Measurements from ENCODE around the gene OTOP1.
"Not testable (repeated sequence)": the region's sequence is repeated elsewhere in the genome, so short reads cannot be mapped to it uniquely, and the experiment has no call there.

Gene OTOP1

GRCh38 chr4:4226606-4227438 lies at the start of gene OTOP1:
Gene OTOP1 (minus strand): TSS chr4:4226929. CDS start chr4:4226864, 65 bp downstream.
- DNase-seq (ENCODE audit: low read depth): no peak

GRCh38 chr4:4274226-4274625 lies 47.5 kb upstream of the OTOP1 start:
- DNase-seq (ENCODE audit: low read depth): no peak

- no peak for DNase-seq (ENCODE audit: low read depth)
These were observed 45.2 kb upstream of the OTOP1 start for GRCh38 chr4:4271912-4272311.

- no peak for DNase-seq (ENCODE audit: low read depth)
These were observed 43.8 kb upstream of the OTOP1 start for GRCh38 chr4:4270529-4270928.

GRCh38 chr4:4269856-4270255 lies 43.1 kb upstream of the OTOP1 start:
- no peak for DNase-seq (ENCODE audit: low read depth)

- no peak for DNase-seq (ENCODE audit: low read depth)
These were observed 42.6 kb upstream of the OTOP1 start for GRCh38 chr4:4269331-4269731.

- no peak for DNase-seq (ENCODE audit: low read depth)
These were observed 42.0 kb upstream of the OTOP1 start for GRCh38 chr4:4268776-4269175.

GRCh38 chr4:4267981-4268380 lies 41.3 kb upstream of the OTOP1 start:
- DNase-seq (ENCODE audit: low read depth): no peak

GRCh38 chr4:4260185-4260751 lies 33.5 kb upstream of the OTOP1 start:
- DNase-seq (ENCODE audit: low read depth): no peak

- no peak for DNase-seq (ENCODE audit: low read depth)
These were observed 32.9 kb upstream of the OTOP1 start for GRCh38 chr4:4259484-4260100.

GRCh38 chr4:4257705-4258104 lies 31.0 kb upstream of the OTOP1 start:
- not testable (repeated sequence) for DNase-seq (ENCODE audit: low read depth)

- DNase-seq (ENCODE audit: low read depth): no peak
These were observed 30.1 kb upstream of the OTOP1 start for GRCh38 chr4:4256799-4257198.

GRCh38 chr4:4254666-4255065 lies 27.9 kb upstream of the OTOP1 start:
- no peak for DNase-seq (ENCODE audit: low read depth)

- DNase-seq (ENCODE audit: low read depth): no peak
These were observed 27.5 kb upstream of the OTOP1 start for GRCh38 chr4:4254199-4254598.

GRCh38 chr4:4249866-4250265 lies 23.1 kb upstream of the OTOP1 start:
- no peak for DNase-seq (ENCODE audit: low read depth)

GRCh38 chr4:4249342-4249741 lies 22.6 kb upstream of the OTOP1 start:
- not testable (repeated sequence) for DNase-seq (ENCODE audit: low read depth)

GRCh38 chr4:4248885-4249203 lies 22.1 kb upstream of the OTOP1 start:
- DNase-seq (ENCODE audit: low read depth): no peak

- peak; percentile 83 for DNase-seq (ENCODE audit: low read depth)
These were observed 21.5 kb upstream of the OTOP1 start, which contains the start of gene TMEM128 for GRCh38 chr4:4248029-4248884. Gene TMEM128 (minus strand): TSS chr4:4248223. CDS start chr4:4248202, 21 bp downstream.

GRCh38 chr4:4247696-4248028 lies 20.9 kb upstream of the OTOP1 start:
- no peak for DNase-seq (ENCODE audit: low read depth)

- no peak for DNase-seq (ENCODE audit: low read depth)
These were observed 18.4 kb upstream of the OTOP1 start for GRCh38 chr4:4245172-4245571.

- DNase-seq (ENCODE audit: low read depth): not testable (repeated sequence)
These were observed 12.8 kb upstream of the OTOP1 start for GRCh38 chr4:4239551-4239950.

- DNase-seq (ENCODE audit: low read depth): no peak
These were observed 6.9 kb upstream of the OTOP1 start for GRCh38 chr4:4233610-4234009.

GRCh38 chr4:4228356-4228668 lies 1.6 kb upstream of the OTOP1 start:
- no peak for DNase-seq (ENCODE audit: low read depth)
